OCI-LY1 (cell line): Measurements from ENCODE around the gene LRMDA.

Experiments used
- H2AFZ ChIP-seq: fragments of 200-600 bp; sonication (generic), shearing (Covaris generic); 2 replicates; pipeline ENCODE4 v1.6.0; 2014; ENCODE audit warnings: antibody characterized with exemption, mild to moderate bottlenecking, low read length
- H3F3A ChIP-seq: fragments of 200-600 bp; sonication (generic), shearing (Covaris generic); 2 replicates; pipeline ENCODE4 v1.6.0; 2014; ENCODE audit warnings: mild to moderate bottlenecking, antibody characterized with exemption, low read length, moderate library complexity; ENCODE audit not compliant: insufficient read depth
- H3K27ac ChIP-seq: fragments of 200-600 bp; sonication (generic); 2 replicates; pipeline ENCODE4 v1.5.1; 2014; ENCODE audit warnings: low read length, mixed run types, mild to moderate bottlenecking, low read depth; ENCODE audit not compliant: poor library complexity, severe bottlenecking
- H3K27me3 ChIP-seq: fragments of 200-600 bp; sonication (generic); 2 replicates; pipeline ENCODE4 v1.6.0; 2014; ENCODE audit warnings: antibody characterized with exemption, mild to moderate bottlenecking, low read length, moderate library complexity; ENCODE audit not compliant: insufficient read depth
- H3K36me3 ChIP-seq: fragments of 200-600 bp; sonication (generic); 2 replicates; pipeline ENCODE4 v1.6.1; 2014; ENCODE audit warnings: mild to moderate bottlenecking, antibody characterized with exemption, low read length, moderate library complexity, mixed read lengths; ENCODE audit not compliant: insufficient read depth
- H3K4me1 ChIP-seq: fragments of 200-600 bp; sonication (generic); 2 replicates; pipeline ENCODE4 v1.5.1; 2014; ENCODE audit warnings: mild to moderate bottlenecking, low read length, moderate library complexity; ENCODE audit not compliant: insufficient read depth, severe bottlenecking
- H3K4me2 ChIP-seq: fragments of 200-600 bp; sonication (generic), shearing (Covaris generic); 2 replicates; pipeline ENCODE4 v1.6.1; 2014; ENCODE audit warnings: low read length
- H3K4me3 ChIP-seq: fragments of 200-600 bp; sonication (generic); 2 replicates; pipeline ENCODE4 v1.5.1; 2014; ENCODE audit warnings: low read length, low read depth, mild to moderate bottlenecking, mixed read lengths; ENCODE audit not compliant: poor library complexity, severe bottlenecking
- H3K79me2 ChIP-seq: fragments of 200-600 bp; shearing (Covaris generic); 2 replicates; pipeline ENCODE4 v1.6.1; 2016; ENCODE audit warnings: mixed run types, low read length, mixed read lengths; ENCODE audit not compliant: insufficient read depth
- H3K9ac ChIP-seq: fragments of 200-600 bp; sonication (generic), shearing (Covaris generic); 2 replicates; pipeline ENCODE4 v1.6.1; 2014; ENCODE audit warnings: mild to moderate bottlenecking, low read length, mixed read lengths
- H3K9me2 ChIP-seq: fragments of 200-600 bp; sonication (generic), shearing (Covaris generic); 2 replicates; pipeline ENCODE4 v1.6.1; 2014; ENCODE audit warnings: low read depth, mild to moderate bottlenecking, low read length, mixed read lengths
- H3K9me3 ChIP-seq: fragments of 200-600 bp; shearing (Covaris generic); 2 replicates; pipeline ENCODE4 v1.6.1; 2014; ENCODE audit warnings: low read length, mixed read lengths
- H4K20me1 ChIP-seq: fragments of 200-600 bp; sonication (generic), shearing (Covaris generic); 2 replicates; pipeline ENCODE4 v1.6.0; 2016; ENCODE audit warnings: mild to moderate bottlenecking, low read length; ENCODE audit not compliant: insufficient read depth
- CTCF ChIP-seq: fragments of 200-600 bp; sonication (generic), shearing (Covaris generic); IDR thresholded peaks from 2 replicates; pipeline ENCODE4 v1.5.1; 2017; ENCODE audit warnings: mild to moderate bottlenecking, antibody characterized with exemption, low read length, moderate library complexity, mixed read lengths
- EZH2 ChIP-seq: fragments of 200-600 bp; sonication (generic), shearing (Covaris generic); IDR thresholded peaks from 2 replicates; pipeline ENCODE4 v1.8.0; 2017; ENCODE audit warnings: borderline replicate concordance, mixed run types, mild to moderate bottlenecking, antibody characterized with exemption, low read length, moderate library complexity, mixed read lengths

The LRMDA gene

GRCh38 chr10:75483188-75483587 lies 51.8 kb downstream of the LRMDA start:
- Histone ChIP-seq H3K79me2 (no peaks in the 10 kb centered on the region), H3K4me2 (no peak overlapping the region)
- TF ChIP-seq CTCF (no peak), EZH2 (no peak)

GRCh38 chr10:75484717-75485116 lies 53.3 kb downstream of the LRMDA start:
- H3K27ac ChIP-seq: no peak overlapping the region
- TF ChIP-seq CTCF (no peak), EZH2 (no peak)
- no peaks in the 10 kb centered on the region for H3F3A ChIP-seq
- no peak overlapping the region for H3K9ac ChIP-seq
- no peak overlapping the region for H3K4me3 ChIP-seq
- H4K20me1 ChIP-seq: no peaks in the 10 kb centered on the region
- H2AFZ ChIP-seq: no peak overlapping the region
- no peaks in the 10 kb centered on the region for H3K36me3 ChIP-seq
- H3K9me2 ChIP-seq: no peaks in the 10 kb centered on the region
- no peak overlapping the region for H3K4me2 ChIP-seq
- no peaks in the 10 kb centered on the region for H3K79me2 ChIP-seq
- no peaks in the 10 kb centered on the region for H3K27me3 ChIP-seq
- no peaks in the 10 kb centered on the region for H3K9me3 ChIP-seq
- H3K4me1 ChIP-seq: no peaks in the 10 kb centered on the region

More at GRCh38 chr10:75483188-75483587, 51.8 kb downstream of the LRMDA start:
- Histone ChIP-seq H3K4me1 (no peaks in the 10 kb centered on the region), H3K36me3 (no peaks in the 10 kb centered on the region), H3K9me2 (no peaks in the 10 kb centered on the region), H3K9ac (no peak overlapping the region), H3K4me3 (no peak overlapping the region), H2AFZ (no peak overlapping the region), H3F3A (no peaks in the 10 kb centered on the region), H3K9me3 (no peaks in the 10 kb centered on the region), H3K27ac (no peak overlapping the region), H3K27me3 (no peaks in the 10 kb centered on the region), H4K20me1 (no peaks in the 10 kb centered on the region)

GRCh38 chr10:75486591-75486990 lies 55.2 kb downstream of the LRMDA start:
- Histone ChIP-seq H3K9me2 (no peaks in the 10 kb centered on the region), H3K4me3 (no peak overlapping the region), H3K4me1 (no peaks in the 10 kb centered on the region), H3K9ac (no peak overlapping the region), H2AFZ (no peak overlapping the region), H4K20me1 (no peaks in the 10 kb centered on the region), H3K27me3 (no peaks in the 10 kb centered on the region), H3K27ac (no peak overlapping the region), H3K9me3 (no peaks in the 10 kb centered on the region), H3F3A (no peaks in the 10 kb centered on the region), H3K36me3 (no peaks in the 10 kb centered on the region), H3K4me2 (no peak overlapping the region), H3K79me2 (no peaks in the 10 kb centered on the region)
- no peak for TF ChIP-seq CTCF
- no peak for TF ChIP-seq EZH2
